ENCODE measurements around the gene ITK. TPM values are rescaled to one million over a fixed set of nuclear protein-coding genes. Genes with fewer than 3 reads are reported as not detected.

Gene ITK
- total and polyA plus RNA-seq, 2 of the 8 experiments (the other 6 are each of a cell fraction or from before 2014, with no cell fraction given), result 0.05 TPM; not detected in 1

GRCh38 chr5:157217289-157218024 is 36.8 kb downstream of the ITK start:
- DNase-seq (ENCODE audit: low read depth in 1 of 2, low spot score in 2 of 2), result no peak
- no peak overlapping the region for H2BK120ac ChIP-seq (replicated peaks; ENCODE audit: low read depth, low read length)
- no peak overlapping the region for H4K91ac ChIP-seq (replicated peaks; ENCODE audit: insufficient read length, low read length)
- no peak overlapping the region for H2BK12ac ChIP-seq (ENCODE audit: low read depth, low read length)
- no peaks in the 10 kb centered on the region for H4K20me1 ChIP-seq (replicated peaks in 1 of 2; ENCODE audit: control insufficient read depth in 1 of 2, insufficient read depth in 2 of 2, low read length in 2 of 2)
- no peak overlapping the region for H4K5ac ChIP-seq (ENCODE audit: insufficient read length, low read depth, low read length)
- H2BK5ac ChIP-seq (ENCODE audit: low read depth, low read length), result no peak overlapping the region
- no peak overlapping the region for H3K4me3 ChIP-seq (ENCODE audit: extremely low read depth in 1 of 4, insufficient read depth in 2 of 4, low read depth in 3 of 4, low read length in 4 of 4)
- no peak for FAIRE-seq
- no peak overlapping the region for H3K27ac ChIP-seq (ENCODE audit: low read depth, low read length)
- no peak overlapping the region for H3K4me2 ChIP-seq (ENCODE audit: insufficient read depth in 1 of 2, low read depth in 2 of 2, low read length in 2 of 2)
- H3K36me3 ChIP-seq (ENCODE audit: control insufficient read depth in 2 of 4, insufficient read depth in 4 of 4, low read length in 3 of 4), result no peaks in the 10 kb centered on the region
- 59% methylated on average over 4 of the region's 5 CpGs; no CpG with 5 or more reads in 1 of the 2 experiments for WGBS, 2 experiments (ENCODE audit: extremely low coverage in 1 of 2, insufficient coverage in 1 of 2, insufficient read length in 1 of 2, insufficient replicate concordance in 2 of 2, low coverage in 1 of 2, low lambda C conversion rate in 2 of 2, missing lambda C conversion rate in 1 of 2)
- no peak overlapping the region for H2BK20ac ChIP-seq (ENCODE audit: low read length)
- POLR2A ChIA-PET (ENCODE audit: partially characterized antibody), result no interaction called here
- H2AFZ ChIP-seq (ENCODE audit: low read length), result no peak overlapping the region
- H3K79me2 ChIP-seq (ENCODE audit: control insufficient read depth in 1 of 2, insufficient read depth in 2 of 2, low read length in 2 of 2), result no peaks in the 10 kb centered on the region
- CTCF ChIA-PET (ENCODE audit: partially characterized antibody), result interaction anchor here (1.5 kb wide), 1 partner anchor 87 kb away, joined by 4 read pairs; no protein-coding TSS in a partner anchor
- H2AK5ac ChIP-seq (ENCODE audit: low read depth, low read length), result no peak overlapping the region
- H3K18ac ChIP-seq (ENCODE audit: extremely low read depth, low read length), result no peak overlapping the region
- no peak overlapping the region for H3K4ac ChIP-seq (replicated peaks; ENCODE audit: insufficient read length, low read depth, low read length)
- no peaks in the 10 kb centered on the region for H3K4me1 ChIP-seq (replicated peaks in 1 of 4; ENCODE audit: control insufficient read depth in 3 of 4, insufficient read depth in 4 of 4, low read length in 3 of 4)
- TF ChIP-seq EGR1 (IDR thresholded peaks at IDR 0.05; ENCODE audit: borderline replicate concordance, low read depth, low read length), result no peak
- H3K14ac ChIP-seq (ENCODE audit: insufficient read length), result no peak overlapping the region
- H3K79me1 ChIP-seq (ENCODE audit: low read depth, low read length), result no peaks in the 10 kb centered on the region; the same call in 1 of the 2 replicates
- no peak overlapping the region for H4K8ac ChIP-seq (ENCODE audit: extremely low read depth, insufficient read depth, low read length)
- H3K23ac ChIP-seq (ENCODE audit: insufficient read length), result no peak overlapping the region
- H3K27me3 ChIP-seq (replicated peaks in 1 of 4; ENCODE audit: control insufficient read depth in 3 of 4, extremely low read depth in 1 of 4, insufficient read depth in 3 of 4, low read length in 3 of 4), result no peaks in the 10 kb centered on the region
- H2BK15ac ChIP-seq (ENCODE audit: low read length), result no peak overlapping the region
- no peak overlapping the region for H3K9ac ChIP-seq (replicated peaks in 1 of 4; ENCODE audit: extremely low read depth in 1 of 4, low read depth in 3 of 4, low read length in 3 of 4)
- H3K23me2 ChIP-seq (ENCODE audit: low read depth, low read length), result no peaks in the 10 kb centered on the region; the same call in 1 of the 2 replicates
- no peak overlapping the region for H3K56ac ChIP-seq (replicated peaks; ENCODE audit: insufficient read length, low read depth, low read length)
- H3K9me3 ChIP-seq (ENCODE audit: insufficient read depth in 2 of 2, low read depth in 1 of 2, low read length in 1 of 2), result no peaks in the 10 kb centered on the region; a peak in 1 of 4 replicates

Data from H1 (cell line).